Natural killer cell (primary cell): Measurements from ENCODE around the gene CEP290. TPM values are rescaled to one million over a fixed set of nuclear protein-coding genes. Genes with fewer than 3 reads are reported as not detected.

Experiments used
- ATAC-seq, 3 donors: fragments of 150-1000 bp in 2 of 3; fragments of 200-7000 bp in 1 of 3; cut with Tn5 transposase; 1 replicate in 1 of 3; 2 replicates in 2 of 3; pipeline ENCODE4 v1.10.0; 2021; ENCODE audit warnings: mild to moderate bottlenecking in 2 of 3, moderate library complexity in 2 of 3
- DNase-seq, 2 donors: peaks; one replicate each; pipeline versions ENCODE4 v3.0.0 to v3.0.0-alpha.2; 2013 to 2021; ENCODE audit warnings: mixed read lengths in 1 of 2
- H3K27ac ChIP-seq: one replicate; pipeline ENCODE4 v1.5.1; 2013; ENCODE audit warnings: mild to moderate bottlenecking, low read length
- H3K27me3 ChIP-seq: one replicate; pipeline ENCODE4 v1.6.1; 2013; ENCODE audit warnings: low read length; ENCODE audit not compliant: control insufficient read depth, insufficient read depth
- H3K36me3 ChIP-seq: one replicate; pipeline ENCODE4 v1.6.1; 2013; ENCODE audit warnings: low read length; ENCODE audit not compliant: control insufficient read depth, insufficient read depth
- H3K4me1 ChIP-seq: one replicate; pipeline ENCODE4 v1.6.1; 2013; ENCODE audit warnings: low read length; ENCODE audit not compliant: control insufficient read depth, insufficient read depth
- H3K4me3 ChIP-seq: one replicate; pipeline ENCODE4 v1.5.1; 2013; ENCODE audit warnings: low read length
- H3K9me3 ChIP-seq: one replicate; pipeline ENCODE4 v1.6.1; 2013; ENCODE audit warnings: low read length; ENCODE audit not compliant: control insufficient read depth, insufficient read depth
- H3K27ac Mint-ChIP-seq, 2 donors: one replicate each; pipeline ENCODE4 v1.8.0; 2022; ENCODE audit warnings: mild to moderate bottlenecking in 2 of 2, mixed read lengths in 2 of 2, moderate library complexity in 1 of 2
- H3K27me3 Mint-ChIP-seq, 2 donors: one replicate each; pipeline ENCODE4 v1.8.0; 2022; ENCODE audit warnings: low read depth in 2 of 2, mixed read lengths in 2 of 2
- H3K36me3 Mint-ChIP-seq: one replicate; pipeline ENCODE4 v1.8.0; 2022; ENCODE audit warnings: mixed read lengths
- H3K4me1 Mint-ChIP-seq, 2 donors: one replicate each; pipeline ENCODE4 v1.8.0; 2022; ENCODE audit warnings: mixed read lengths in 2 of 2
- H3K4me3 Mint-ChIP-seq: one replicate; pipeline ENCODE4 v1.8.0; 2022; ENCODE audit warnings: mild to moderate bottlenecking, moderate library complexity, mixed read lengths
- H3K9me3 Mint-ChIP-seq, 2 donors: one replicate each; pipeline ENCODE4 v1.8.0; 2022; ENCODE audit warnings: mixed read lengths in 2 of 2
- CTCF ChIP-seq: fragments of 200-600 bp; IDR thresholded peaks from one replicate; pipeline ENCODE4 v1.8.0; 2022; ENCODE audit warnings: antibody characterized with exemption
- WGBS: methylation state at CpG from one replicate; pipeline ENCODE4 v1.1.7; 2013; ENCODE audit warnings: missing lambda C conversion rate; ENCODE audit not compliant: insufficient coverage; 5-methylcytosine and 5-hydroxymethylcytosine counted together
- intact Hi-C: fragments of 100-400 bp; cut with micrococcal nuclease; formaldehyde crosslinking; loops from one replicate; pipeline ENCODE4 v1.14.2; 2022
- total RNA-seq, 4 donors: library from RNA; stranded (reverse); fragments of 120-200 nt in 1 of 4; gene quantifications; one replicate each; pipeline versions ENCODE4 v1.2.3 to v1.2.4, GENCODE V29; 2013 to 2022

CEP290 gene
- total RNA-seq, 3 donors from 2014 or later (not counting 1 experiment from before 2014, with no cell fraction given), result 14.3 to 23.6 (median 18.7) TPM

GRCh38 chr12:88062474-88062873, 79.4 kb downstream of the CEP290 start:
- H3K36me3 ChIP-seq, result peaks cover 32% of the 10 kb centered on the region
- H3K4me1 ChIP-seq, result no peaks in the 10 kb centered on the region
- no peak for TF ChIP-seq CTCF
- ATAC-seq, result peak in 1 of 3 donors; percentile 24
- intact Hi-C loops, result no loop called here
- Mint-ChIP-seq H3K27ac (no peak overlapping the region), H3K9me3 (no peaks in the 10 kb centered on the region), H3K4me1 (peaks cover 4 to 13% of the 10 kb centered on the region in 2 donors), H3K36me3 (peaks cover 17% of the 10 kb centered on the region), H3K27me3 (no peaks in the 10 kb centered on the region), H3K4me3 (no peak overlapping the region)
- 25% methylated on average over 1 of the region's 1 CpG for WGBS
- no peak for DNase-seq
- H3K27ac ChIP-seq, result no peak overlapping the region
- H3K27me3 ChIP-seq, result no peaks in the 10 kb centered on the region
- H3K9me3 ChIP-seq, result no peaks in the 10 kb centered on the region
- no peak overlapping the region for H3K4me3 ChIP-seq

- no peak for TF ChIP-seq CTCF
- Mint-ChIP-seq H3K4me1 (peaks cover 4 to 13% of the 10 kb centered on the region in 2 donors), H3K36me3 (peaks cover 28% of the 10 kb centered on the region), H3K9me3 (no peaks in the 10 kb centered on the region), H3K27me3 (no peaks in the 10 kb centered on the region), H3K4me3 (no peak overlapping the region), H3K27ac (no peak overlapping the region)
- intact Hi-C loops, result no loop called here
- no peak for ATAC-seq
- H3K27me3 ChIP-seq, result no peaks in the 10 kb centered on the region
- peaks cover 41% of the 10 kb centered on the region for H3K36me3 ChIP-seq
- H3K4me3 ChIP-seq, result no peak overlapping the region
- WGBS, result no CpG with 5 or more reads among the region's 1 CpG
- no peaks in the 10 kb centered on the region for H3K9me3 ChIP-seq
- H3K4me1 ChIP-seq, result no peaks in the 10 kb centered on the region
- H3K27ac ChIP-seq, result no peak overlapping the region
- DNase-seq, result no peak
Observed at GRCh38 chr12:88058719-88059077, 83.2 kb downstream of the CEP290 start.

GRCh38 chr12:88057994-88058718, 83.7 kb downstream of the CEP290 start:
- no peaks in the 10 kb centered on the region for H3K4me1 ChIP-seq
- H3K4me3 ChIP-seq, result no peak overlapping the region
- H3K27ac Mint-ChIP-seq, result no peak overlapping the region
- no peak for ATAC-seq
- H3K9me3 ChIP-seq, result no peaks in the 10 kb centered on the region
- peaks cover 30% of the 10 kb centered on the region for H3K36me3 Mint-ChIP-seq
- peaks cover 4 to 7% of the 10 kb centered on the region in 2 donors for H3K4me1 Mint-ChIP-seq
- H3K9me3 Mint-ChIP-seq, result no peaks in the 10 kb centered on the region
- peaks cover 44% of the 10 kb centered on the region for H3K36me3 ChIP-seq
- no peaks in the 10 kb centered on the region for H3K27me3 Mint-ChIP-seq
- H3K4me3 Mint-ChIP-seq, result no peak overlapping the region
- TF ChIP-seq CTCF, result no peak
- H3K27me3 ChIP-seq, result no peaks in the 10 kb centered on the region
- intact Hi-C loops, result no loop called here
- 96% methylated on average over 4 of the region's 4 CpGs for WGBS
- no peak overlapping the region for H3K27ac ChIP-seq
- DNase-seq, result no peak

- H3K27me3 Mint-ChIP-seq, result no peaks in the 10 kb centered on the region
- ATAC-seq (no peak), DNase-seq (no peak)
- Histone ChIP-seq H3K9me3 (no peaks in the 10 kb centered on the region), H3K4me3 (no peak overlapping the region), H3K27ac (no peak overlapping the region), H3K36me3 (peaks cover 52% of the 10 kb centered on the region), H3K4me1 (no peaks in the 10 kb centered on the region), H3K27me3 (no peaks in the 10 kb centered on the region)
- H3K4me1 Mint-ChIP-seq, result no peaks in the 10 kb centered on the region
- H3K27ac Mint-ChIP-seq, result no peak overlapping the region
- intact Hi-C loops, result no loop called here
- 100% methylated on average over 1 of the region's 2 CpGs for WGBS
- TF ChIP-seq CTCF, result no peak
- no peak overlapping the region for H3K4me3 Mint-ChIP-seq
- H3K36me3 Mint-ChIP-seq, result peaks cover 36% of the 10 kb centered on the region
- no peaks in the 10 kb centered on the region for H3K9me3 Mint-ChIP-seq
Observed at GRCh38 chr12:88056571-88056970, 85.3 kb downstream of the CEP290 start.
